ELF-1 (cell line): ENCODE data around the gene ARHGAP24.
"Not testable (repeated sequence)": the region's sequence is repeated elsewhere in the genome, so short reads cannot be mapped to it uniquely, and the experiment has no call there.

Experiments
- DNase-seq: peaks from one replicate; pipeline ENCODE4 v3.0.0-alpha.2; 2016; ENCODE audit warnings: low read depth, low spot score

The ARHGAP24 gene

GRCh38 chr4:85656759-85657505 is 182.0 kb downstream of the ARHGAP24 start:
- DNase-seq, result no peak

- no peak for DNase-seq
Measured at GRCh38 chr4:85658766-85659439, 184.0 kb downstream of the ARHGAP24 start.

- no peak for DNase-seq
Measured at GRCh38 chr4:85659610-85660218, 184.8 kb downstream of the ARHGAP24 start.

GRCh38 chr4:85666625-85667024 is 191.7 kb downstream of the ARHGAP24 start:
- DNase-seq, result not testable (repeated sequence)

GRCh38 chr4:85669204-85669603 is 194.3 kb downstream of the ARHGAP24 start:
- no peak for DNase-seq

GRCh38 chr4:85669992-85670548 is 195.1 kb downstream of the ARHGAP24 start:
- DNase-seq, result no peak

- no peak for DNase-seq
Measured at GRCh38 chr4:85671120-85671519, 196.2 kb downstream of the ARHGAP24 start.

- no peak for DNase-seq
Measured at GRCh38 chr4:85672116-85672515, 197.2 kb downstream of the ARHGAP24 start.

- DNase-seq, result no peak
Measured at GRCh38 chr4:85672959-85673358, 198.0 kb downstream of the ARHGAP24 start.

- DNase-seq, result no peak
Measured at GRCh38 chr4:85673540-85673939, 198.6 kb downstream of the ARHGAP24 start.

GRCh38 chr4:85675076-85676049 is 200.4 kb downstream of the ARHGAP24 start:
- no peak for DNase-seq

GRCh38 chr4:85676050-85676425 is 201.1 kb downstream of the ARHGAP24 start:
- DNase-seq, result no peak

GRCh38 chr4:85676850-85677590 is 202.1 kb downstream of the ARHGAP24 start:
- no peak for DNase-seq

GRCh38 chr4:85681221-85681657 is 206.3 kb downstream of the ARHGAP24 start:
- DNase-seq, result no peak

GRCh38 chr4:85681921-85682320 is 207.0 kb downstream of the ARHGAP24 start:
- no peak for DNase-seq

- DNase-seq, result no peak
Measured at GRCh38 chr4:85682391-85682790, 207.4 kb downstream of the ARHGAP24 start.

GRCh38 chr4:85684676-85685075 is 209.7 kb downstream of the ARHGAP24 start:
- DNase-seq, result no peak

- no peak for DNase-seq
Measured at GRCh38 chr4:85686398-85686797, 211.4 kb downstream of the ARHGAP24 start.

- no peak for DNase-seq
Measured at GRCh38 chr4:85688055-85688740, 213.2 kb downstream of the ARHGAP24 start.

GRCh38 chr4:85696661-85697060 is 221.7 kb downstream of the ARHGAP24 start:
- no peak for DNase-seq
